ENCODE measurements around the gene CEP192. TPM values are rescaled to one million over a fixed set of nuclear protein-coding genes. Genes with fewer than 3 reads are reported as not detected.

CEP192 gene
- total and polyA plus RNA-seq, 2 of the 13 experiments (the other 11 are each of a cell fraction or from before 2014, with no cell fraction given), result 15.3 to 24.7 TPM

GRCh38 chr18:12990967-12991820 lies at the start of gene CEP192 (continued):
- TF ChIP-seq ZHX2 (IDR thresholded peaks at IDR 0.05; ENCODE audit: low read depth) (no peak; the same call in 1 of the 2 replicates), ZHX2 (CRISPR knock-in tag; IDR thresholded peaks at IDR 0.05; ENCODE audit: borderline replicate concordance) (peak; percentile 91), YY1 (IDR thresholded peaks at IDR 0.05; ENCODE audit: insufficient read depth, insufficient replicate concordance, low read depth, low read length) (peak; percentile 28), HNRNPL (IDR thresholded peaks at IDR 0.05; ENCODE audit: low read depth, low read length) (0 out of 2 replicates have a peak, but pooled peaks have one; percentile 18), NR1H2 (CRISPR knock-in tag; IDR thresholded peaks at IDR 0.05; ENCODE audit: borderline replicate concordance, low read depth) (no peak), ZNF543 (CRISPR knock-in tag; IDR thresholded peaks at IDR 0.05) (peak; percentile 84; the same call in 1 of the 2 replicates), ZBTB44 (CRISPR knock-in tag; IDR thresholded peaks at IDR 0.05) (peak; percentile 76; the same call in 1 of the 2 replicates), ZNF530 (CRISPR knock-in tag; IDR thresholded peaks at IDR 0.05; ENCODE audit: low read depth) (no peak), PAX8 (CRISPR knock-in tag; IDR thresholded peaks at IDR 0.05; ENCODE audit: borderline replicate concordance) (0 out of 2 replicates have a peak, but pooled peaks have one; percentile 52), ZSCAN30 (CRISPR knock-in tag; IDR thresholded peaks at IDR 0.05) (no peak), ZNF574 (CRISPR knock-in tag; IDR thresholded peaks at IDR 0.05) (peak; percentile 84), MNT (IDR thresholded peaks at IDR 0.05) (peak; percentile 55), SAFB2 (CRISPR knock-in tag; IDR thresholded peaks at IDR 0.05; ENCODE audit: borderline replicate concordance, low read depth) (peak; percentile 88; the same call in 1 of the 2 replicates)

Data from HepG2 (cell line).